Spleen (tissue), 7 donors: ENCODE results near the gene ANO7.

Source experiments
- POLR2A ChIP-seq, 3 donors: fragments of 450-650 bp; IDR thresholded peaks; one replicate each; pipeline ENCODE4 v1.5.1; 2017; ENCODE audit warnings: antibody characterized with exemption in 3 of 3, mild to moderate bottlenecking in 1 of 3
- POLR2AphosphoS5 ChIP-seq, 3 donors: sonication (generic); formaldehyde crosslinking; IDR thresholded peaks; one replicate each; pipeline ENCODE4 v1.5.1; 2017; ENCODE audit warnings: antibody characterized with exemption in 3 of 3
- TF ChIP-seq, protein P1 (sequence below), 11 experiments: fragments of 200-600 bp in 7 of 11; fragments of 450-650 bp in 4 of 11; sonication (generic) in 4 of 11; IDR thresholded peaks in 8 of 11; conservative IDR thresholded peaks in 3 of 11; 1 replicate in 7 of 11; 2 replicates in 4 of 11; pipeline versions ENCODE4 v1.4.0 to v1.8.0; 2016 to 2021; ENCODE audit warnings: antibody characterized with exemption in 11 of 11, inconsistent platforms in 4 of 11, mild to moderate bottlenecking in 1 of 11
- donor health status: DM: no; HTN: no; CAD: no; lungs with moderate emphysema.
- donor health status: DM: no; HTN: no; CAD: no.
- donor health status: DM: no; HTN: no; CAD: no.

DNA sequence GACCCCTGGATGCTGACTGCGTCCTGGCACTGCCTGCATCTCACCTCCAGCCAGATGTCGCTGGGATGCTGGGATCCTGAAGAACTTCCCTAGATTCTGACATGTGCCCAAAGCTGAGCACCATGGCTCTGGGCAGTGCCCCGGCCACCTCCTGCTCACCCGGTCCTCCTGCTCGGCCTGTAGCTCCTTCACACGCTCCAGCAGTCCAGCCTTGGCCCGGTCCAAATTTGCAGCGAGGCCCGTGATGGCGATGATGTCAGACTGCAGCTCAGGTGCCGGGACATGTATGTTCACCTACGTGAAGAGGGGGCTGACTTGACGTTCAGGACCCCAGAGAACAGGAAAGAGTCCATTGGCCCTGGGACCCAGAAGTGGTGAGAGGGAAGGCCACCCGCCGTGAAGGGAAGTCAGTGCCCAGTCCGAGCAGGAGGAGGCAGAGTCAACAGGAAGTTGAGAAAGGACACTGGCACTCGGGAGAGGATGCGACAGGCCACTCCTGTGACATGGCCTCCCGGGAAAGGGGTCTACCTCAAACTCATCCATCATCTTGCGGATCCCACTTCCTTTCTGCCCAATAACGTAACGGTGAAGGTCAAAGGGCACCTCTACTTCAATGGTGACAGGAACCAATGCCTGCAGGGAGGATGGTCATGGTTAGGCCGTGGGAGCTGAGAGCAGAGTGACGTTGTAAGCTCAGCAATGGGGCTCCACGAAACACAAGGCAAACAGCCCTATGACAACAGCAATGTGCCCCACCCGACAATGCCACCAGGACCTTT, 46.7 kb downstream of the ANO7 start:
- TF ChIP-seq POLR2A (IDR thresholded peaks at IDR 0.05): no peak
- TF ChIP-seq, protein P1, sequence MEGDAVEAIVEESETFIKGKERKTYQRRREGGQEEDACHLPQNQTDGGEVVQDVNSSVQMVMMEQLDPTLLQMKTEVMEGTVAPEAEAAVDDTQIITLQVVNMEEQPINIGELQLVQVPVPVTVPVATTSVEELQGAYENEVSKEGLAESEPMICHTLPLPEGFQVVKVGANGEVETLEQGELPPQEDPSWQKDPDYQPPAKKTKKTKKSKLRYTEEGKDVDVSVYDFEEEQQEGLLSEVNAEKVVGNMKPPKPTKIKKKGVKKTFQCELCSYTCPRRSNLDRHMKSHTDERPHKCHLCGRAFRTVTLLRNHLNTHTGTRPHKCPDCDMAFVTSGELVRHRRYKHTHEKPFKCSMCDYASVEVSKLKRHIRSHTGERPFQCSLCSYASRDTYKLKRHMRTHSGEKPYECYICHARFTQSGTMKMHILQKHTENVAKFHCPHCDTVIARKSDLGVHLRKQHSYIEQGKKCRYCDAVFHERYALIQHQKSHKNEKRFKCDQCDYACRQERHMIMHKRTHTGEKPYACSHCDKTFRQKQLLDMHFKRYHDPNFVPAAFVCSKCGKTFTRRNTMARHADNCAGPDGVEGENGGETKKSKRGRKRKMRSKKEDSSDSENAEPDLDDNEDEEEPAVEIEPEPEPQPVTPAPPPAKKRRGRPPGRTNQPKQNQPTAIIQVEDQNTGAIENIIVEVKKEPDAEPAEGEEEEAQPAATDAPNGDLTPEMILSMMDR (IDR thresholded peaks at IDR 0.05 in 8 of 11, conservative IDR thresholded peaks at IDR 0.05 in 3 of 11): no peak
- TF ChIP-seq POLR2AphosphoS5 (IDR thresholded peaks at IDR 0.05): peak; percentile 63 to 73 (median 70)
